GM12875 (cell line): ENCODE results near the gene CERS6.

Experiments used
- H3K4me3 ChIP-seq: one replicate; pipeline ENCODE4 v1.5.1; 2011; ENCODE audit warnings: low read depth, low read length, control low read depth
- CTCF ChIP-seq: IDR thresholded peaks from 2 replicates; pipeline ENCODE4 v1.5.1; 2011; ENCODE audit warnings: low read depth, mild to moderate bottlenecking, control low read depth, inconsistent platforms, low read length, moderate library complexity, borderline replicate concordance; ENCODE audit not compliant: insufficient read depth

CERS6 gene

GRCh38 chr2:168577885-168578284, 121.8 kb downstream of the CERS6 start:
- no peak for TF ChIP-seq CTCF
- H3K4me3 ChIP-seq = no peak overlapping the region

- H3K4me3 ChIP-seq = no peak overlapping the region
- no peak for TF ChIP-seq CTCF
Observed at GRCh38 chr2:168583064-168583709, 127.1 kb downstream of the CERS6 start.

GRCh38 chr2:168583710-168584521, 127.8 kb downstream of the CERS6 start:
- TF ChIP-seq CTCF = no peak
- H3K4me3 ChIP-seq = no peak overlapping the region

- TF ChIP-seq CTCF = no peak
- no peak overlapping the region for H3K4me3 ChIP-seq
Observed at GRCh38 chr2:168584911-168585310, 128.8 kb downstream of the CERS6 start.

GRCh38 chr2:168585700-168586099, 129.6 kb downstream of the CERS6 start:
- TF ChIP-seq CTCF = no peak
- H3K4me3 ChIP-seq = no peak overlapping the region

GRCh38 chr2:168587307-168587706, 131.2 kb downstream of the CERS6 start:
- TF ChIP-seq CTCF = no peak
- H3K4me3 ChIP-seq = no peak overlapping the region
